Measurements from ENCODE around the gene CCDC186. TPM values are rescaled to one million over a fixed set of nuclear protein-coding genes. Genes with fewer than 3 reads are reported as not detected.
"Not testable (repeated sequence)": the region's sequence is repeated elsewhere in the genome, so short reads cannot be mapped to it uniquely, and the experiment has no call there.

CCDC186 gene
- total RNA-seq, 1 donor from 2014 or later, result 20.4 TPM

DNA sequence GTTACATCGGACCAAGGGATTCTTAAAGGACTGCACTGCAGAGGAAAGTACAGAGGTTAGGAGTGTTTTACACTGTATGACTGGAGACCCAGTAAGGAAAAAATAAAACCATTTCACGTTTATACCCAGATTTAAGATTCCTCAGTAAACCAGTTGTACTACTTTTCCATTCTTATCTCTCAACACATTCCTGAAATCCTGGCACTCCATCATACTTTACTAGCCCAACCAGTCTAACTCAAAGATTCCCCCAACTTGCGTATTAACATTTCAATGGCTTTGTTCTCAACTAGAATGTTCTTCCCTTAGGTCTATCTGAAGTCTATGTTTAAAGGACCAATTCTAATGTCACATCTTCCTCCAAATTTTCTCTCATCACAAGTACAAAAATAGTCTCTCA is 8.0 kb downstream of the CCDC186 start:
- no peak for TF ChIP-seq CTCF (IDR thresholded peaks at IDR 0.05)
- Mint-ChIP-seq H3K4me3 (ENCODE audit: unreplicated experiment) (no peak overlapping the region), H3K9me3 (ENCODE audit: low read depth) (peaks cover 7% of the 10 kb centered on the region), H3K4me1 (ENCODE audit: low read depth) (peaks cover 34% of the 10 kb centered on the region), H3K27me3 (ENCODE audit: low read depth) (no peaks in the 10 kb centered on the region), H3K27ac (ENCODE audit: unreplicated experiment) (peak overlapping the region; percentile 1), H3K36me3 (ENCODE audit: low read depth) (peaks cover 8% of the 10 kb centered on the region)
- DNase-seq (ENCODE audit: low spot score), result no peak

- peaks cover 10% of the 10 kb centered on the region for H3K36me3 Mint-ChIP-seq (ENCODE audit: low read depth)
- H3K9me3 Mint-ChIP-seq (ENCODE audit: low read depth), result no peaks in the 10 kb centered on the region
- peak overlapping the region; percentile 86 for H3K27ac Mint-ChIP-seq (ENCODE audit: unreplicated experiment)
- no peak for TF ChIP-seq CTCF (IDR thresholded peaks at IDR 0.05)
- no peak for DNase-seq (ENCODE audit: low spot score)
- H3K4me1 Mint-ChIP-seq (ENCODE audit: low read depth), result peaks cover 29% of the 10 kb centered on the region
- no peaks in the 10 kb centered on the region for H3K27me3 Mint-ChIP-seq (ENCODE audit: low read depth)
- no peak overlapping the region for H3K4me3 Mint-ChIP-seq (ENCODE audit: unreplicated experiment)
Observed at GRCh38 chr10:114163062-114163461, 10.9 kb downstream of the CCDC186 start.

- no peak for DNase-seq (ENCODE audit: low spot score)
- Mint-ChIP-seq H3K4me3 (ENCODE audit: unreplicated experiment) (no peak overlapping the region), H3K4me1 (ENCODE audit: low read depth) (peaks cover 5% of the 10 kb centered on the region), H3K27ac (ENCODE audit: unreplicated experiment) (no peak overlapping the region), H3K36me3 (ENCODE audit: low read depth) (peaks cover 30% of the 10 kb centered on the region), H3K27me3 (ENCODE audit: low read depth) (no peaks in the 10 kb centered on the region), H3K9me3 (ENCODE audit: low read depth) (peaks cover 6% of the 10 kb centered on the region)
- TF ChIP-seq CTCF (IDR thresholded peaks at IDR 0.05), result peak; percentile 24
Observed at GRCh38 chr10:114157912-114158311, 16.1 kb downstream of the CCDC186 start.

DNA sequence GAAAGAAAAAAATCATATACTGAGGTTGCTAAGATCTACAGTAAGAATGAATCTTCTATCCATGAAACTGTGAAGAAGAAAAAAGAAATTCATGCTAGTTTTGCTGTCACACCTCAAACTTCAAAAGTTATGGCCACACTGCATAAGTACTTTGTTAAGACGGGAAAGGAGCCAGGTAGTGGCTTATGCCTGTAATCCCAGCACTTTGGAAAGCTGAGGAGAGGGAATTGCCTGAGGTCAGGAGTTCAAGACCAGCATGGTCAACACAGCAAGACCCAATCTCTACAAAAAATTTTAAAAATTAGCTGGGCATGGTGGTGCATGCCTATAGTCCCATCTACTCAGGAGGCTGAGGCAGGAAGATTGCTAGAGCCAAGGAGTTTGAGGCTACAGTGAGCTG is 22.1 kb downstream of the CCDC186 start:
- peaks cover 6% of the 10 kb centered on the region for H3K9me3 Mint-ChIP-seq (ENCODE audit: low read depth)
- H3K4me1 Mint-ChIP-seq (ENCODE audit: low read depth), result peaks cover 13% of the 10 kb centered on the region
- H3K4me3 Mint-ChIP-seq (ENCODE audit: unreplicated experiment), result no peak overlapping the region
- H3K27ac Mint-ChIP-seq (ENCODE audit: unreplicated experiment), result peak overlapping the region; percentile 87
- H3K27me3 Mint-ChIP-seq (ENCODE audit: low read depth), result no peaks in the 10 kb centered on the region
- no peak for DNase-seq (ENCODE audit: low spot score)
- no peak for TF ChIP-seq CTCF (IDR thresholded peaks at IDR 0.05)
- peaks cover 39% of the 10 kb centered on the region for H3K36me3 Mint-ChIP-seq (ENCODE audit: low read depth)

DNA sequence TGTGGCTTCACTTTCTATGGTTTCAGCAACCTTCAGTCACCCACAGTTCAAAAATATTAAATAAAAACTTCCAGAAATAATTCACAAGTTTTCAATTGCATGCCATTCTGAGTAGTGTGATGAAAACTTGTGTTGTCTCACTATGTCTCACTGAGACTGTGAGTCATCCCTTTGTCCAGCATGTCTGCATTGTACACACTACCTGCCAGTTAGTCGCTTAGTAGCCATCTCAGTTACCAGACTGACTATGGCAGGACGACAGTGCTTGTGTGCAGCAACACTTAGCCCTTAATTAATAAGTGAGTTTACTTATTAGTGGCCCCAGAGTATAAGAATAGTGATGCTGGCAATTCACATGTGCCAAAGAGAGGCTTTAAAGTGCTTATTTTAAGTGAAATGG is 22.5 kb downstream of the CCDC186 start:
- peaks cover 6% of the 10 kb centered on the region for H3K9me3 Mint-ChIP-seq (ENCODE audit: low read depth)
- H3K4me3 Mint-ChIP-seq (ENCODE audit: unreplicated experiment), result no peak overlapping the region
- H3K36me3 Mint-ChIP-seq (ENCODE audit: low read depth), result peaks cover 37% of the 10 kb centered on the region
- peak overlapping the region; percentile 87 for H3K27ac Mint-ChIP-seq (ENCODE audit: unreplicated experiment)
- no peak for DNase-seq (ENCODE audit: low spot score)
- H3K27me3 Mint-ChIP-seq (ENCODE audit: low read depth), result no peaks in the 10 kb centered on the region
- peaks cover 13% of the 10 kb centered on the region for H3K4me1 Mint-ChIP-seq (ENCODE audit: low read depth)
- no peak for TF ChIP-seq CTCF (IDR thresholded peaks at IDR 0.05)

DNA sequence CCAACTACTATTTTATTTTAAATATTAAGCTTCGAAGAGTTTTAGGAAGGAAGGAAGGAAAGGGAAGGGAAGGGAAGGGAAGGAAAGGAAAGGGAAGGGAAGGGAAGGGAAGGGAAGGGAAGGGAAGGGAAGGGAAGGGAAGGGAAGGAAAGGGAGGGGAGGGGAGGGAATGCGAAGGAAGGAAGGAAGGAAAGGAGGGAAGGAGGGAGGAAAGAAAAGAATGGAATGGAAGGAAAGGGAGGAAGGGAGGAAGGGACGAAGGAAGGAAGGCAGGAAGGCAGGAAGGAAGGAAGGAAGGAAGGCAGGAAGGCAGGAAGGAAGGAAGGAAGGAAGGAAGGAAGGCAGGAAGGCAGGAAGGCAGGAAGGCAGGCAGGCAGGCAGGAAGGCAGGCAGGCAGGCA is 24.5 kb downstream of the CCDC186 start:
- H3K4me1 Mint-ChIP-seq (ENCODE audit: low read depth), result peaks cover 13% of the 10 kb centered on the region
- H3K9me3 Mint-ChIP-seq (ENCODE audit: low read depth); H3K27ac Mint-ChIP-seq (ENCODE audit: unreplicated experiment); H3K27me3 Mint-ChIP-seq (ENCODE audit: low read depth); H3K4me3 Mint-ChIP-seq (ENCODE audit: unreplicated experiment); DNase-seq (ENCODE audit: low spot score): not testable (repeated sequence)
- peaks cover 36% of the 10 kb centered on the region for H3K36me3 Mint-ChIP-seq (ENCODE audit: low read depth)
